ENCODE data around the gene SEL1L. TPM values are rescaled to one million over a fixed set of nuclear protein-coding genes. Genes with fewer than 3 reads are reported as not detected.

The SEL1L gene
- total RNA-seq, 3 donors from 2014 or later = 87.7 to 103 (median 89.9) TPM

DNA sequence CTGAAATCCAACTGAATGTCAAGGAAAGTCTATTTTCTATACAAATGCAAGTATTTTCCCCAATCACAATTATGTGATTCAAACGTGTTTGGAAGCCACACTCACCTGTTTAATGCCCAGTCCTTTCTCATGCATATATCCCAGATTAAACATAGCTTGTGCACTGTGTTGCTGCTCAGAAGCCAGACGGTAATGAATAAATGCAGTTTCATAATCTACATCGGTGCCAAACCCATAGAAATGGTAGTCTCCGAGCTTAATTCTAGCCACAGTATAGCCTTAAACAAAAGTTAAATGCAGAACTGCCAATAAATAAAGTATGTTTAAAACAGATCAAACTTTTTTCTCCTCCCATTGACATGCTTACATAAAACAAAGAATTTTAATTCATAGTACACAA lies 49.5 kb downstream of the SEL1L start:
- no peak for TF ChIP-seq CTCF (IDR thresholded peaks at IDR 0.05)
- no peak for ATAC-seq

DNA sequence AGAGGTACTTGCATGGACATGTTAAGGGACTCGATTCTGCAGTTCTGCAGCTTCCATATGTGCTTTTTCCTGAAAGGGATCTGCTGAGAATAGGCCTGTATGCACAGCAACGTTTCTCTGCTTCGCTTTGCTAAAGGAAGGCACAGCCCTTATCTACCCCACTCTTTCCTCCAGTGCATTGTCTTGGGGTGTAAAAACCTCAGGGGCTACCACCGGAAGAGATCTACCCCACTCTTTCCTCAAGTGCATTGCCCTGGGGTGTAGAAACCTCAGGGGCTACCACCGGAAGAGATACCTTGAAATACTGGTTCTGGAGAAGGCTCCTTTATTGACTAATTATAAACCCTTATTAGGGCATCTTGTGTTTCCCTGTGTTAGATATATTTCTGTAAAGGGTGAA lies 52.9 kb downstream of the SEL1L start:
- ATAC-seq (no peak), DNase-seq (no peak)
- intact Hi-C loops (cut with DNase I, micrococcal nuclease) = no loop called here
- H3K4me1 ChIP-seq (ENCODE audit: low read depth) = no peaks in the 10 kb centered on the region
- no peak overlapping the region for H3K4me3 ChIP-seq
- no peak for TF ChIP-seq CTCF (IDR thresholded peaks at IDR 0.05)
- no peaks in the 10 kb centered on the region for H3K9me3 ChIP-seq
- H3K36me3 ChIP-seq (ENCODE audit: low read depth) = peaks cover 9% of the 10 kb centered on the region

More for the DNA sequence above, 49.5 kb downstream of the SEL1L start:
- no peaks in the 10 kb centered on the region for H3K4me1 ChIP-seq (ENCODE audit: low read depth)
- H3K4me3 ChIP-seq = no peak overlapping the region
- no peaks in the 10 kb centered on the region for H3K9me3 ChIP-seq
- peaks cover 17% of the 10 kb centered on the region for H3K36me3 ChIP-seq (ENCODE audit: low read depth)
- intact Hi-C loops (cut with DNase I, micrococcal nuclease) = no loop called here
- DNase-seq = no peak

DNA sequence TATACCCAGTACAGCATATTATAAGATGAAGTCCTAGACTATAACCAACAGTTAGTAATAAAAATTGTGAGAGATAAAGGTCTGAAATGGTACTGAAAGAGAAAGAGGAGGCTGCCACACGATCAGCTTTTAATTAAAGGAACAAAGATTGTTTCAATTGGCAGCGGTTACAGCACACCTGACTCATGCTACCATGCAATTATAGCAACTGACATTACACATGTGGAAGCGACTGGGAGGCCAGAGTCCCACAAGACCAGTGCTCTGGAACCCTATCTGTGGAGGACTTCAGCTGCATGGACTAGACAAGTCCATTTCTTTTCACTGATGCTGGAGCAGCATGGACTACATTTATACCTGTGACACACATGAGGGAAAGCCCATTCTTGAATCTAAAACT lies 55.2 kb downstream of the SEL1L start:
- DNase-seq (no peak), ATAC-seq (no peak)
- no peak overlapping the region for H3K4me3 ChIP-seq
- peaks cover 9% of the 10 kb centered on the region for H3K36me3 ChIP-seq (ENCODE audit: low read depth)
- no peaks in the 10 kb centered on the region for H3K9me3 ChIP-seq
- no peak for TF ChIP-seq CTCF (IDR thresholded peaks at IDR 0.05)
- H3K4me1 ChIP-seq (ENCODE audit: low read depth) = no peaks in the 10 kb centered on the region
- intact Hi-C loops (cut with DNase I, micrococcal nuclease) = no loop called here

DNA sequence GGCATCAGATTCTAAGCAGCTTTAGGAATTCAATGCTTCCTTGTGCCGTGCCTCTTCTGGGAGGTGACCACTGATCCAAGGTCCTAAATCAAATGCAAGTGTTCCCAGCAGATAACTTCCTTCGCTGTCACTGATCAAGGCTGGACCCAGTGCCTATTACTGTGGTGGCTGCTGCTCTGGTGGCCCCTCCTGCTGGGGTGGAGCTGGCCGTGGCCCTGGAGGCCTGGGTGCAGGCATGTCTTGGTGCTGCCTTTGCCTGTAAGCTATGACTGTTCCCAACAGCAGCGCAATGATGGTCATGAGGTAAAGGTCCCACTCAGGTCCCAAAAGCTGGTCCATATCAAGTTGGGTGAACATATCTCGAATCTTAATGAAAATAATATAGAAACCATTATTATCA lies 56.8 kb downstream of the SEL1L start:
- ATAC-seq (no peak), DNase-seq (no peak)
- Histone ChIP-seq H3K4me1 (ENCODE audit: low read depth) (no peaks in the 10 kb centered on the region), H3K36me3 (ENCODE audit: low read depth) (peaks cover 9% of the 10 kb centered on the region), H3K4me3 (no peak overlapping the region), H3K9me3 (no peaks in the 10 kb centered on the region)
- intact Hi-C loops (cut with DNase I, micrococcal nuclease) = no loop called here
- TF ChIP-seq CTCF (IDR thresholded peaks at IDR 0.05) = no peak

- DNase-seq = no peak
- TF ChIP-seq CTCF (IDR thresholded peaks at IDR 0.05) = no peak
- Histone ChIP-seq H3K9me3 (no peaks in the 10 kb centered on the region), H3K4me1 (ENCODE audit: low read depth) (no peaks in the 10 kb centered on the region), H3K36me3 (ENCODE audit: low read depth) (peaks cover 8% of the 10 kb centered on the region), H3K4me3 (no peak overlapping the region)
- intact Hi-C loops (cut with DNase I, micrococcal nuclease) = no loop called here
- ATAC-seq = no peak
Measured at GRCh38 chr14:81474685-81475324, 58.8 kb downstream of the SEL1L start.

DNA sequence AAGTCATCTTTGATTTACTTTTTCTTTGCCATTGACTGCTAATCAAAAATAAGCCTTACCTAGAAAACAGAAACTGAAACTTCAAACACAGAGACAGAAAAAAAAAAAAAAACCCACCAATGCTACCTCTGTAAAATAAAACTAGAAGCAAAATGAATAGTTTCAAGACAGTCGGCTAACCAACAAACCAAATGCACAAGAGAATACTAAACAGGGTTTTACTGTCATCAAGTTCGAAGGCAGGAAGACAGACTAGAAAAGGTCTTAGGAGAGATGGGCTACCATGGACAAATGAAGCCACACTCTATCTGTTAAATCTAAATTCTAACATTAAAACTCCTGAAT lies 59.5 kb downstream of the SEL1L start:
- ATAC-seq = peak; percentile 16
- H3K4me3 ChIP-seq = no peak overlapping the region
- TF ChIP-seq CTCF (IDR thresholded peaks at IDR 0.05) = no peak
- intact Hi-C loops (cut with DNase I, micrococcal nuclease) = no loop called here
- no peaks in the 10 kb centered on the region for H3K4me1 ChIP-seq (ENCODE audit: low read depth)
- no peak for DNase-seq
- H3K36me3 ChIP-seq (ENCODE audit: low read depth) = peaks cover under 1% of the 10 kb centered on the region
- no peaks in the 10 kb centered on the region for H3K9me3 ChIP-seq
